ENCODE data around the gene ERCC4.

ERCC4 gene

DNA sequence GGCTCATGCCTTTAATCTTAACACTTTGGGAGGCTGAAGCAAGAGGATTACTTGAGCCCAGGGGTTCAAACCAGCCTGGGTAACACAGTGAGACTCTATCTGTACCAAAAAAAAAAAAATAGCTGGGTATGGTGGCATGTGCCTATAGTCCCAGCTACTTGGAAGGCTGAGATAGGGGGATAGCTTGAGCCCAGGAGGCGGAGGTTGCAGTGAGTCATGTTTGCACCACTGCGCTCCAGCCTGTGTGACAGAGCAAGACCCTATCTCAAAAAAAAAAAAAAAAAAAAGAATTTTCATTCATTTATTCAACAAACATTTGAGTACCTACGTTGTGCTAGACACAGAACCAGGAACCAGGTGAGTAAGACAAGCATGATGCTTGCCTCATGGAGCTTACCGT, 77.6 kb downstream of the ERCC4 start:
- no peak for DNase-seq

DNA sequence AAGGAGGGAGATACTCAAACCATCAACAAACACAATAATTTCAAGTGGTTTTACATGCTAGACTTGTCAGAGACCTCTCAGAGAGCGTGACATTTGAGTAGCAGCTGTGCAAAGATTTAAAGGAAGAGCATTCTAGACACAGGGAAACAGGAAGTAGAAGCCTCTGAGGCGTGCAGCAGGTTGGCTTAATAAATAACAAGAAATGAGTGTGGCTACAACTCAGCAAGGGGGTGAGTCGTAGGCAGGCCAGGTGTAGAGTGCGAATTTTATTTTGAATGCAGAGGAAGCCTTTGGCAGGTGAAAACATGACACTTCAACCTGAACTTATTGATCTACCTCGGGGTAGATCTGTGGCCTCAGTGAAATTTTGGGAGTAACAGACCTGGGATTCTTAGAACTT, 78.0 kb downstream of the ERCC4 start:
- DNase-seq: no peak

DNA sequence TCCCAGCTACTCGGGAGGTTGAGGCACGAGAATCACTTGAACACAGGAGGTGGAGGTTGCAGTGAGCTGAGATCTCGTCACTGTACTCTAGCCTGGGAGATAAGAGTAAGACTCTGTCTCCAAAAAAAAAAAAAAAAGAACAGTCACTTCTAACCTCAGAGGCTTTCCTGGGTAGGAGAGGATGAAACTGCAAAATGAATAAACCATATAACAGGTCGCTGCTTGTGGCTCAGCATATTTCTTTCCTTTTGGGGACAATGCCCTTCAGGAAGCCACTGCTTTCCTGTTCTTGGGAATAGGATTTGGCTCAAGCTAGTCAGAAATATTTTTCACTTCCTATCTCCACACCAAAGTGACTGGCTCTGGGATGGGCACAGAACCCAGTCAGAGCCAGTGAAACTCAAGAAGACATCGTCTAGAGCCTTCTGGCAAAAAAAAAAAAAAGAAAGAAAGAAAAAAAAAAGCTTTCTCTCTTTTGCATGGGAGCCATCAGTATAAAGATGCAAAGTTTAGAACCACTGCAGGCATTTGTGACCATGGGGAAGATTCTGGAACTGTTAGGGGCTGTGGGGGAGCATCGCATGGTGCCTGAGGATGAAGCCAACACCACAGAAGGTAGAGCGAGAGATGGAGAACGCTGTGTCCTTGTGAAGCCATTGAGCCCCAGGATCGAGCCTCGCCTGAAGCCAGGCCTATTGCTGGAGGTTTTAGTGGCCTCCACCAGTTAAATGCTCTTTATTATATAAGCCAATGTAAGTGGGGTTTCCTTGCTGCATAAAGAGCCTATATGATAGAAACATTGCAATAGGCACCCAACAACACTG, 79.3 kb downstream of the ERCC4 start:
- no peak for DNase-seq

DNA sequence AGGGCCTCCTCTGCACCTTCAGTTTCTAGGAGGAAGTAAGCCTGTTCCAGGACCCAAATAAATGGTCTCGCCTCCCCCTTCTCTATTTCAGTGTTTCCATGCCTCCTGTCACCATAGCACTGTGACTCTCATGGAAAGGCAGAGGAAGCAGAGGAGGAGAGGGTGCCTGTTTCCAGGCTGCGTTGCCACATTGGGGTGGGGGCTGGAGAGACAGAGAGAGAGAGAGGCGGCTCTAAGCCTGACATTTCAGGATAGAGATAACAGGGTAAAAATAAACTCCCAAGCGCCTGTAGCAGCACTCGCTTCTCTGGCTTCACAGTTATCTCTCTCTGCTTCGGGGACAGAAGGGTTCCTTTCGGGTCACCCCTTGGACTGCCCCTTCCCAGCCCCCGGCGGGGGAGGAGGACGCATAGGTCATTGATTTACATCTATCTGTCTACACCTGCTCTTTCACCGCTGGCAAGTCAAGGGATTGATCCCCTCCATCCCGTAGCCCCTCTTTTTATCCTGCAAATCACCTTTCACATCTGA, 80.0 kb downstream of the ERCC4 start:
- no peak for DNase-seq

DNA sequence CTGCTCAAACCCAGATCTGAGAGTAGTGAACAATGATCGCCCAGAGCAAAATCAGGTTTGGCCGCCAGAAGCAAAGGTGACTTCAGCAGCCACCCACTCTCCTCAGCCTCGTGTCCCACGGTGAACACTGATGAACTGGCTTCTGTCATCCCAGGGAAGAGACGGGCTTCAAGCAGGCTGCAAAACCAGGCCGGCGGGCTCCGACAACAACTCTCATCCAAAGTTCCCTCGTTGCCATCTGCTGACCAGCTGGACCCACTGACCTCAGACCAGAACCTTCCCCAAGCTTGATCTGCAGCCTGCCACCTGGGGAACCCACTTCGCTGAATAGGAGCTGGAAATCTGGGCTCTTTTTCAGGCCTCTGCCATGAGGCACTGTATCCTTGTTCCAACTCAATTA, 81.6 kb downstream of the ERCC4 start:
- DNase-seq: no peak

Measured in EL (cell line).